Fibroblast of villous mesenchyme (primary cell): Measurements from ENCODE around the gene AP4M1. TPM values are rescaled to one million over a fixed set of nuclear protein-coding genes. Genes with fewer than 3 reads are reported as not detected.

Experiments
- DNase-seq: peaks from one replicate; pipeline ENCODE4 v3.0.0-alpha.2; 2010; ENCODE audit warnings: low read depth
- H3K4me3 ChIP-seq: 2 replicates; pipeline ENCODE4 v1.5.1; 2011; ENCODE audit warnings: low read depth, mild to moderate bottlenecking, low read length
- CTCF ChIP-seq: IDR thresholded peaks from 2 replicates; pipeline ENCODE4 v1.5.1; 2012; ENCODE audit warnings: low read depth, mild to moderate bottlenecking, low read length; ENCODE audit not compliant: insufficient read depth
- total RNA-seq: library from RNA; depleted of rRNA; stranded (reverse); fragments of >200 nt; gene quantifications from 2 replicates; pipeline ENCODE4 v1.2.3, GENCODE V29; 2012

The AP4M1 gene
- total RNA-seq, 1 donor: 16.4 TPM

- DNase-seq: no peak
- TF ChIP-seq CTCF: no peak
- no peak overlapping the region for H3K4me3 ChIP-seq
Observed at GRCh38 chr7:100106633-100107032, 5.2 kb downstream of the AP4M1 start.

GRCh38 chr7:100107125-100107737 lies 5.8 kb downstream of the AP4M1 start:
- no peak overlapping the region for H3K4me3 ChIP-seq
- no peak for TF ChIP-seq CTCF
- no peak for DNase-seq

GRCh38 chr7:100107890-100108289 lies 6.4 kb downstream of the AP4M1 start:
- TF ChIP-seq CTCF: no peak
- H3K4me3 ChIP-seq: no peak overlapping the region
- no peak for DNase-seq

GRCh38 chr7:100109521-100110163 lies 8.2 kb downstream of the AP4M1 start:
- peak; percentile 5 for TF ChIP-seq CTCF
- no peak overlapping the region for H3K4me3 ChIP-seq
- DNase-seq: no peak

- no peak overlapping the region for H3K4me3 ChIP-seq
- no peak for DNase-seq
- no peak for TF ChIP-seq CTCF
Observed at GRCh38 chr7:100111156-100111555, 9.7 kb downstream of the AP4M1 start.

GRCh38 chr7:100111914-100112313 lies 10.5 kb downstream of the AP4M1 start:
- TF ChIP-seq CTCF: no peak
- no peak for DNase-seq
- H3K4me3 ChIP-seq: no peak overlapping the region
